ENCODE measurements around the gene PITPNM3.

Gene PITPNM3

DNA sequence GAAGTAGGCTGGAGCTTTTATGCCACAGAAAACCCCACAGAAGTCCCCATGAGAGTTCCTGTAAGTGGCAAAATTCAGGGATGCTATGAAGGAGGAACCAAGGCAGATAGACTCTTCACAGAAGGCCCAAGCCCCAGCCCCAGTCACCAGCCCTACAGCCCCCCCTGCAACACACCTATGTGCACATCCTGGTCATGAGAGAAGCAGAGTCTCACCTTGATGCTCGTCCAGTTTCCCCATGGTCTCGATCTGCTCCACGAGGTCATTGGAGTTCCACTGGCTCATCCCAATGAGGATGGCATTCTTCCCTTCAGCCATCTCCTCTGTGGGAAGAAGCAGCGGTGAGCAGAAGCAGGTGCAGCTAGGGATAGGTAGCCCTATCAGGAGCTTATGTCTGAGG lies 31.2 kb downstream of the PITPNM3 start:
- no peak for DNase-seq

DNA sequence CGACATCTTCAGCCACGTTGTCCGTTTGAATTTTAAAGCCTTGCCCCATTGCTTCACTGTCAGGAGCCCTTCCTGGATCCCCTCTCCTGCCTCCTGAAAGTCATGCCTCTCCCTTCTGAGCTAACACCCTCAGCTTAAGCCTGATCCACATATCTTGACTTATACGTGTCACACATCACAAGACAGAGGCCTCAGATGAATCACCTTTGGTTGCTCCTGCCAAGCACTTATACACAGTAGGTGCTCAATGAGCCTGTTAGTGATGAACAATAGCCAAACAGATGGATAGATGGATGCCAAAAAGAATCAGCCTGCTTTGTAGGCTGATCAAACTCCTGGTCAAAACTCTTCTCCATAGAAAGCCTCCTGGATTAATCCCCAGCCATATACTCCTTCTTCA lies 31.8 kb downstream of the PITPNM3 start:
- no peak for DNase-seq

DNA sequence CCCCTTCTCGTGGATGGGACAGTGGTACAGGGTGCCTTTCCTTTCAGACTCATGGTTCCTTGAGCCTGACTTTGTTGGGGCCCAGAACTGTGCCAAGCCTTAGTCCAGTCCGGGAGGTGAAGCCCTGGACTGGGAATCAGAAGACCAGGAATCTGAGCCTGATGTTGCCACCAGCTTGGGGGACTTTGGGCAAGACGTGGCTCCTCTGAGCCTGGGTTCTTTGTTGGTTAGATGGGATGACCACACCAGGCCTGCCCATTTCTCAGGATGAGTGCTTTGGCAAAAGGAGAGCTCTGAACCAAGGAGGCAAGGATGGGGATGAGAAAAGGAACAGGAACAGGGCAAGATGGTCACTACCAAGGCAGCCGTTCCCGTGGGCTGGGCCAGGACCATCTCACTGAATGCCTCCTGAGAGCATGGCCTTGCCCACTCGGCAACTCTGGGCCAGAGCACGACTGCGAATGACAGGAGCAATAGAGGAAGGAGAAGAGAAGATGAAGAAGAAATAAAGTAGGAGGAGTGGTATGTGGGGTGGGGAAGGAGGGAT lies 32.5 kb downstream of the PITPNM3 start:
- DNase-seq: no peak

DNA sequence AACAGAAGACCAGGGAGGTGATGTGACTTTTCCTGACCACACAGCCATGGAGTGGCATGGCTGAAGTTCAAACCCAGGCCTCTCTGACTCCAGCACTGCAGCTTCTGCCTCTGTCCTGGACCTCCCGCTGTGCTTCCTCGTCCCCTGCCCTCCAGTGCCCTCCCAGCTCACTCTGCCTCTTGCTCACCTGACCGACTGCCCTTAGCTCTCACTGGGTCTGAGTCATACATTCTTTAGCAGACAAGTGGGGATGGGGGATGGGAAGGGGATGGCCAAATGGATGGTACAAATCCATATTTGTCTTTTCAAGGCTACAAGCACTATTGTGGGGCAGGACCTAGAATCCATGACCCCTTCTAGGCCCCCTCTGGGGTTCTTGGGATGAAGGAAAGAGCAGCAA lies 33.0 kb downstream of the PITPNM3 start:
- DNase-seq: no peak

DNA sequence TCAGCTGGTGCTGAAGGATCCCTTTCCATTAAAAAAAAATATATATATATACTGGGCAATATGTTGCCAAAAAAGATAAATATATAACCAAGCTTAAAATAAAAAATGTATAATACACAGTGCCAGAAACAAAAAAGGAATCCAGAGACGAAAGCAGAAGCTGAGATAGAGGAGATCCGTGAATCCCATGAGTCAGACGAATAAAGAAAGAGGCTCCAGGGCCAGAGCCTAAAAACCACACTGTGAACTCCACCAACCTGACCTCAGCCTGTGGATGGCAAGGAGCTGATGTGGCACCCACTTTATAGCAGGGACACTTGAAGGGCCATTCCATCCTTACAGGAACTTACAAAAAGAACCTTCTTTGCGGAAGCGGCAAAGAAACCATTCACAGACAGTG lies 34.8 kb downstream of the PITPNM3 start:
- DNase-seq: no peak

DNA sequence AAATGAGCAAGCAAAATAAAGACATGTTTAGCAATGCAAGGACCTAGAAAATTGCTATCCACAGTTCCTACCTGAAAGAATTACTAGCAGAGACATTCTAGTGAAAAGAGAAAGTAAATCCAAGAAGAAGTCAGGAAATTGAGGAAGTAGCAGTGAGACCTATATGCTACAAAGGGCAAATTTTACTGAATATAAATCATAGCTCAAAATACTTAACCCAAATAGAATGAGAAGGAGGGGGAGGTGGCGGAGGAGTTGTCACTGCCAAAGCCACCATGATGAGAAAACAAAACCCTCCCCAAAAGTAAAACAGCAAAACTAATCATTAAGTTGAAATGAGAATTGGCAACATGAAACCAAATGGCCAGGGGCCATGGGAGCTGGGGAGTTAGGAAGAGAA lies 39.3 kb downstream of the PITPNM3 start:
- no peak for DNase-seq

DNA sequence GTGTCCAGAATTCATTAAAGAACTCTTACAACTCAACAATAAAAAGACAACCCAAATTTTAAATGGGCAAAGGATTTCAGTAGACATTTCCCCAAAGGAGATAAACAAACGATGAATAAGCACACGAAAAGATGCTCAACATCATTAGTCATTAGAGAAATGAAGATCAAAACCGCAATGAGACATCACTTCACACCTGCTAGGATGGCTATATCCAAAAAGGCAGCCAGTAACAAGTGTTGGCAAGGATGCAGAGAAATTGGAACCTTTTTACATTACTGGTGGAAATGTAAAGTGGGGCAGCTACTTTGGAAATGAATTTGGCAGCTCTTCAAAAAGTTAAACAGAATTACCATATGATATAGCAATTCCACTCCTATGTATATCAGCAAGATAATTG lies 42.0 kb downstream of the PITPNM3 start:
- DNase-seq: no peak

DNA sequence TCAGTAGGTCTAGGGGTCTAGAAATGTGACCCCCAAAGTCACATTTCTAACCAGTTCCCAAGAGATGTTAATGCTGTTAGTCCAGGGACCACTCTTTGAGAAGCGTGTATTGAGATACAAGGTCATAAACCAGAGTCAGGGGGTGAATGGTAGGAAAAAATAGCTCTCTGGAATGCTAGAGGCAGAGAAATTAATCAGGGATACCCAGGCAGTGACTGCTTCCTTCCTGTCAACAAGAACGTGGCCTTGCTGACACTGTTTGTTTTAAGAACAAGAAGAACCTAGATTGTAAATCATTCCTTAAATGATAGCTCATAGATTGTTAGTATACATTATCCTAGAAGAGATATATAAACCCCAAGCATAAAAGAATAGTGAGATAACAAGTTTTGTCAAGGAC lies 43.8 kb downstream of the PITPNM3 start:
- no peak for DNase-seq

DNA sequence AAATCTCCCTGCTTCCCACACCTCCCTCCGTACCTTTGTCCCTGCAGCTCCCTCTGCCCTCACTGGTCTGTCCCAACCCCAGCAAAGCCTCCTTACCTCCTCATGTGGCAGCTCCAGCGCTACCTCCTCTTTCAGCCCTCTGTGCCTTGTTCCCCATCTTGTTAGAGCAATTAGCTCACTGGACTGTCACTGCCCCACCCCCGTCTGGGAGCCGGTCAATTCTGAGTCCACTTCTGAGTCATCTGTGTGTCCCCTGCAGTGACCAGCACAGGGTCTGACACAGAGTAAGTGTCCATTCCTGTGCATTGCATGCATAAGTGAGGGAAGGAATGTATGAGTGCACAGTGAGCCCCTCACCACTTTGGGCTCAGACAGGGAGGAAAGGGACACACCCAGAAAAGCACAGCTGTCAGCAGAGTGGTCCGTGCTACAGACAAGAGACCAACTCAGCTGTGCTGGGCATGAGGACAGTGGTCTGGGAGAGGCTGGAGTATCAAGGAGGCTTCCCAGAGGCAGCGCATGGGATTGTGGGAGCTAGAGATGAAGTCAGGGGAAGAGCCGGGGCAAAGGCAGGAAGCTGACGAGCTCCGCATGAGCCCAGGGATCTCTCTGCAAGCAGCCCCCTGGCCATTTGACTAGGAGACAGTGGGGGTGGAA lies 45.9 kb downstream of the PITPNM3 start:
- no peak for DNase-seq

DNA sequence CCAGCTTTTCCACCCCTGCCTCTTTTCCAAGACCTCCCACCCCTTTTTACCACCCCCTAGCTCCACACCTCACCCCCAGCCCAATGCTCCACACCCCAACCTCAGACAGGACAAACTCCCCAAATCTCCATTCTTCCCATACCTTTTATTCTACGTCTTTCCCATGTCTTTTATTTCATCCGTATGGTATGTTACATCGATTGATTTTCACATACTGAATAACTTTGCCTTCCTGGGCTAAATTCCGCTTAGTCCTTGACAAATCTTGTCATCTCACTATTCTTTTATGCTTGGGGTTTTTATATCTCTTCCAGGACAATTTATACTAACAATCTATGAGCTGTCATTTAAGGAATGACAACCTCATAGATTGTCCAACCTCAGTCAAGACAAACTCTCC lies 46.4 kb downstream of the PITPNM3 start:
- DNase-seq: no peak

DNA sequence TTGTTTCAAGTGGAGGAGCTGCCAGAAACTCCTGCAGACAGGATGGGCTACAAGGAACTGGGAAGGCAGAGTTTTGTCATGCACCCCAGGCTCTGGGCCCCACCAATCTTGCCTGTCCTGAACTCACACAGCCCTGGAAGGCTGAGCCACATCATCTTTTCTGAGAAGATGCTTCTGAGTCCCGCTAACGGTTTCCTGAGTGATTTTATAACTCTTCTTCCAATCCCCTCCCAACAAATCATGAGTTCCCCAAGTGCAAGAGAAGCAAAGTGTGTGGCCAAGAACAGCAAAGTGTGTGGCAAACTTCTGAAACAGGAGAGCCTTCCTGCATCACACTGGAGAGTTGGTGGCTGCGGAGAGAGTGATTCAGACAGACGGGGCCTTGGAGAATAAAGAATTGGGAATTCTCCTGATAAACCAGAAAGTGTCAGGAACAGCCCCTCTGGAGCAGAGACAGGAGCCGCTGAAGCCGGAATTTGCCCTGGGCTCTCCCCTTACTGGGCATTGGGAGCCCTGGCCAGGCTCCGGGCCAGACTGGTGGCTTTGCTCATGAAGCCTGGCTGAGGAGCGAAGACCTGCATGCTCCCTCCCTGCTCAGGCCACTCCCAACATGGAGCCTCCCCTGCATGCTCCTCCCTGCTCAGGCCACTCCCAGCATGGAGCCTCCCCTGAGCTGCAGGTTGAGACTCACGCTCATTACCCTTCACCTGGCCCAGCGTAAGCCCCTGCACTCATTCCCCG lies 47.2 kb downstream of the PITPNM3 start:
- DNase-seq: no peak

DNA sequence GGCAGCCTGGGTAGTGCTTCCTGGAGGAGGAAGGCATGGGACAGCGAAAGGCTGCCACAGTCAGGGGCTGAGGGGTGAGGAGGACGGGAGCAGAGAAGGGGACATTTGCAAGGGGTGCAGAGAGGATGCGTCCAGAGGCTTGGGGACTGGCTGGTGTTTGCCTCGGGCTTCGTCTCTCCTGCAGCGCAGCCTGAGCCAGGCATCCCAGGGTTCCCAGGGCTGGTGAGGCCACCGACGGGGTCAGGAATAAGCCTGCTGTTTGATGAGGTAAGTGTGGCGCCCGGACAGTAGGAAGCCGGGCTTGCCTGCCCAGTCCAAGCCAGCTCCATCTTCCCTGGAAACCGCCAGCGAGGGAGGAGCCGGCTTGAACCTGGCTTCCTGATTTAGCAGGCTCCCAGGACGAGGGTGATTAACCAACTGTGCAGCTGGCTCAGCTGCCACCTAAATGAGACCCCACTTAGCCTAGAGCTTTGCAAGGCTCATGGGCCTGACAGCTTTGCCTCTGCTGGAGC lies 47.8 kb downstream of the PITPNM3 start:
- DNase-seq: no peak

DNA sequence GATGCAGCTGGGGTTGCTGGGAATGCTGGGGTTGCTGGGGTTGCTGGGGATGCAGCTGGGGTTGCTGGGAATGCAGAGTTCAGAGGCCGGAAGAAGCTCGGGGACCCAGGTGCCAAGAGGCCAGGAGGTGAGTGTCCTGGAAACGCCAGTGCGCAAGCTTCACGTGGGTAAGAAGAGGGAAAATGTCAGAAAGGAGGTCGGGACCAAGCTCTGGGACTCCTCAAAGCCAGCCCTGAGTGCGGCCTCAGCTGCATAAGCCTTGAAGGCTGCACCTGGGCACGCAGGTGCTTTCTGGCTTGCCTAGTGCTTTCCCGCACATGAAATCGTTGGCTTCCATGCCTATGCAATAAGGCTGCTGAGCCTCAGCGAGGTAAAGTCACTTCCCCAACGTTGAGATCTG lies 48.3 kb downstream of the PITPNM3 start:
- DNase-seq: no peak

DNA sequence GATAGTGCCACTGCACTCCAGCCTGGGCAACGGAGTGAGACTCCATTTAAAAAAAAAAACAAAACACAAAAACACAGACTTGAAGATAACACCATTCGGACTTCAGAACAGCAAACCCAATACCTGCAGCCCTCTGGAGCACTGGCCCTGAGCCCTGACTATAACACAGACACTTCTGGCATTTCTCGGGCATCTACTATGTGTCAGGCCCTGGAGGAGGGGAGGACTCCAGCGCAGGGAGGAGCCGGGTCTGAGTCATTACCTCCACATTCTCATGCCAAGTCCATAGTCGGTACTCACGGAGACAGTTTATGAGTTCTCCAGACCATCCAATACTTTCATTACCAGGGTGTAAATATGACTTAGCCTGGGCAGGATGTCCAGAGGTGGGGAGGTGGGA lies 48.8 kb downstream of the PITPNM3 start:
- no peak for DNase-seq

DNA sequence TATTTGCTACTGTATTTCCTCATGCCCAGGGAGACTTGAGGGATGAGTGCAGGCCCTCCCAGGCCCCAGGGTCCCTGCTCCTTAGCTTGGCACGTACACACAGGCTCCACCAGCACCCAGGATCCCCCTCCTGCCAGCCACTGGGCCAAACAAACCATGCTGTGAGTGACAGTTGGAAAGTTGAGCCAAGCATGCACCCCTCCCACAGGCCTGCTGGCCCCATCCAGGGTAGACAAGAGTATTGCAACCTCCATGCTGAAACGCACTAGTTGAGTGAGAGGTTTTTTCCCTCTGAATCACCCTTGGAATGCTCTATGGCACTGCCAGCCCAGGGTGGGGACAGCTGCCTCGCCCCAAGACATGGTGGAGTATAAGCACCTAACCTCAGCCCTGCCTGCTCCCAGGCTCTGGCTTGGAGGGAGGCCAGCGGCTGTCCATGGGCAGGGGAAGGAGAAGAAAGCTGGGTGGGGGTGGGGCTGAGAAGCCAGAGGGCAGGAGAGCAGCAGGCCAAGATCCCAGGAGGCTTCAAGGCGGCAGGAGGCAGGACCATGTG lies 49.6 kb downstream of the PITPNM3 start:
- DNase-seq: no peak

DNA sequence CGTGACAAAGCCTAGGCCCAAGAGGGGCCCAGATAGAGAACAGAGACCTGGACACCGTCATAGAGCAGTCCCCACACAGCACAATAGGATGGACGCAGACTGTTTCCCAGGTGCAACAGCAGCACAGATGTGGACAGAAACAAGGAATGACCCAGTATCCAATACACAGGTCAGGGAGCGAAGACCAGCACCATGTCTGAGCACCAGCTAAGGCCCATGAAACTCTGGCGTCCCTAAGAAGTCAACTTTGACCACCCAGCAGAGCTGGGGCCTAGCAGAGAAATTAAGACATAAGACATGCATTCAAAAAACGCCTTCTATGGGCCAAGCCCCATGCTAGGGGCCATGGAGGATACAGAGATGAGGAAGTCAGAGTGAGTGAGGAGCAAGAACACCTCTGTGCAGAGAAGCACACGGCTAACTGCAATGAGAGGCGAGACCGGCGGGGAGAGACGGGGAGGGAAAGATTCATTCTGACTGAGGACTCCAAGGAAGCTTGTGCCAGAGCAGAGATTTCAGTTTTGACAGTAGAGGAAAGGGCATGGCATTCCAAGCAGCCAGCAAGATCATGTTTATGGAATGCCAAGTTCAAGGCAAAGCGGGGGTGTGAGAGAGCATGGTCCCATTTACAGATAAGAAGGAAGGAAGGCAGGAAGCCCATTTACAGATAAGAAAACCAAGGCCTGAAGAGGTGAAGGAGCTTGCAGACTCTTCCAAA lies 50.8 kb downstream of the PITPNM3 start:
- DNase-seq: no peak

DNA sequence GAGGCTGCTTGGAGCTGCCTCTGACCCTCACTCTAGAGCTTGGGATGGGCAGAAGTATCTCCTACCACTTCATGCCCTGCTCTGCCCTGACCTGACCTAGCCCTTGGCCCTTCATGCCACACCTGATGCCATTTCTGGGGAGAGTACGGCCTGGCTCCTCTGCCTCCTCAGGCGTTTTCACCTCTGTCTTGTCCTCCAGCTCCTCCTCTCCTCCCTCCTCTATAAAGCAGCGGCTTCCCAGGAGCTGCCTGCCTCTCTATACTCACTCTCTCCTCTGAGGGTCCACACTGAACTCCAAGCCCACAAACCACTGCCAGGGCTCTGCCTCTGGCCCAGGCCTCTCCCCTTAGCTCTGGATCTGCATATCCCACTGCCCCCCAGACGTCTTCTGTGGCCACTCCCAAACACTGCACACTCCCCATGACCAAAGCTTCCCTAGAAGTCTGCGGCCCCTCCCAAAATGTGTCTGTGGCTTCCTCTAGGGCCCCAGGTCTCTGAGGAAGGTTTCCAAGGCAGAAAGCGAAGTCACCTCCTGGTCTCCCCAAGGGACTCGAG lies 52.6 kb downstream of the PITPNM3 start:
- no peak for DNase-seq

DNA sequence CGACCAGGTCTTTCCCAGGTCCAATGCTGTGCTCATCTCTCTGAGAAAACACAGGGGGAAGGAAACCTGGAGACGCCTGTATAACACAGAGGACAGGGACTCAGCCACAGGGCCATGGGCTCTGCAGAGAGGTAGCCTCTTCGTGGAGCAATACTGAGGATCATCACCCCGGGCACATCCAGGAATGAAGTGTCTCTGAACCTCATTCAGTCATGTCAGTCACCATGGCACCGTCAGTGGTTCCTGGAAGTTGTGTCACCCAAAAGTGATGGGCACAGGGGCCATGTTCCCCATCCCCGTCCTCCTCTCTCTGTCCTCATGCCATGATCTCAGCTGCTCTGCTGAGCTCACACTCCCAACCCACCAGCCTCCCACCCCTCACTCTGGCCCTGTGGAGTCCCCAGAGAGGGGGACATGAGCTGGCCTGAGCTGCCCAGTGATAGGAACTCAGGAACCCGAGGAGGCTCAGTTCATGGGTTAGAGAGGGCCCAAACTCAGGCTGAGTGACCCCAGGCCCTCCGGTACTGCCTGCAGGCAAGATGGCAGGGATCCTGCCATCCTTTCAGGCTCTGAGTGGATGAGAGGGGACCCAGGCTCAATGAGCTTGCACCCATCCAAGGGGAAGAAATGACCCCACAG lies 53.4 kb downstream of the PITPNM3 start:
- DNase-seq: no peak

DNA sequence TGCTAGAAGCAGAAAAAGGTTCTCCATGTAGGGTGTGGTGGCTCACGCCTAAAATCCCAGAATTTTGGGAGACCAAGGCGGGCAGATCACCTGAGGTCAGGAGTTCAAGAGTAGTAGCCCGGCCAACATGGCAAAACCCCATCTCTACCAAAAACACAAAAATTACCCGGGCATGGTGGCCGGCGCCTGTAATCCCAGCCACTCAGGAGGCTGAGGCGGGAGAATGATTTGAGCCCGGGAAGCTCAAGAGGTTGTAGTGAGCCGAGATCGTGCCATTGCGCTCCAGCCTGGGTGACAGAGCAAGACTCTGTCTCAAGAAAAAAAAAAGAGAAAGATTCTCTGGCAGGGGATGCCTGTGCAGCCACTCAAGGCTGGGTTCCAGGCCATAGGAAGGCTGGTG lies 54.2 kb downstream of the PITPNM3 start:
- no peak for DNase-seq

DNA sequence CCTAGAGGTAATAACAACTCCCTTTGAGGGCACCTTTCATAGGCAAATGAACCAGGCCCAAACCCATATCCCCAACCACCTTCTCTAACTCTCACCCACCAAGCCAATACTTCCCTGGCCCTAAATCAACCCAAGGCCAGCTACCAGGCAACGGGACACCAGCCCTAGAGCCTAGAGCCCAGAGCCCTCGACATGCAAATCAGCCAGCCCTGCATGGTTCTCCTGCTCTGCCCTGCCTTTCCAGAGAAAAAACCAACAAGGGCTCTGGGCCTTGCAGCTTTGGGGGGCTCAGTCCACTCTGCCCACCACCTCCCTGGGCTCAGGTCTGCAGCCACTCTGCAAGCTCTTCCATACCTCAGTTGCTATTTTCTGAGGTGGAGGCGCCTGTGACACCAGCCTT lies 55.0 kb downstream of the PITPNM3 start:
- no peak for DNase-seq

DNA sequence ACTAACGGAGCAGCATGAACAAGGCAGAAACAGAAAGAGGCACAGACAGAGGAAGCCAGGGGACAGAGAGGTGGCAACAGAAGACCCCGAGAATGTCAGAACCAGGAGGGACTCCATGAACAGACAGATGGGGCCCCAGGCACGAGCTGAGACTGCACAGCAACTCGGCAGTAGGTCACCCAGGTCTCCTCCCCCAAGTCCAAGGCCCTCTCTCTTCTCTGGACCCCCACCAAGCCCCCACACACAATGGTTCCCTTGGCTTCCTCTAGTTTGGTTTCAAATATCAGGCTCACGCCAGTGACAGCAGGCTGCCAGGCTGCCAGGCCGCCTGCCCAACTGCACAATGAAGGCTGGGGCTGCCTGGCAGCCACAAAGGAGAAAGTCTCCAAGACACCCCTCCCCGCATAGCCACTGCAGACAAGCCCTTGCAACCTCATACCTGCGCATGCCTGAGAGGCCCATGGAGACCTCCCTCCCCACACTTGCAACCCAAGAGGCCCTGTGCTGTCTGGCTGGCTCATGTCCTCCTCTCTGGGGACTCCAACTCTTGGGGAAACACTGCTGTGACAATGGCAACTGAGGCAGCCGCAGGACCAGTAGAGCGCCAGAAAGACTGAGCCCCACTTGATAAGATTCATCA lies 57.3 kb downstream of the PITPNM3 start:
- DNase-seq: no peak

DNA sequence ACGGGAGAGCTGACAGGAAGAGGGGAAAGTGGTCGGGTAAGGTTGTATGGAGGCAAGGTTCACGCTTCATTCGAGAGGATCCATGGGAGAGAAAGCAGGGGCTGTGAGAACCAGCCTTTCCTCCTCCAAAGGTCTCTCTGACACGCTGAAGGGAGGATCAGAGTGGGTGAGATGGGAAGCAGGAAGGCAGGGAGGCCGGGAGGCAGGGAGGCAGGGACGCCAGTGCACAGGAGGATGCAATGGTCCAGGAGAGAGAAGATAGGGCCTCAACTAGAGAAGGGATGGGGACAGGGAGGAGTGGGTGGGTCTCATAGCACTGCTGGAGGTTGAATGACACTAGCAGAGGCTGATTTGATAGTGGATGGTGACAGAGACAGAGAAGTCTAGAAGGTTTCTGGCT lies 58.0 kb downstream of the PITPNM3 start:
- no peak for DNase-seq
